ENCODE data around the gene PRAMEF5.
A peak's percentile ranks its signal among the peaks of the same experiment; 100 is the strongest.
"Not testable (repeated sequence)": the region's sequence is repeated elsewhere in the genome, so short reads cannot be mapped to it uniquely, and the experiment has no call there.

The PRAMEF5 gene

GRCh38 chr1:13253898-13254297 lies at the start of gene PRAMEF5:
PRAMEF5 (plus strand) TSS chr1:13254198; CDS start chr1:13259269, 5,071 bp downstream.
- FAIRE-seq: not testable (repeated sequence)

DNA sequence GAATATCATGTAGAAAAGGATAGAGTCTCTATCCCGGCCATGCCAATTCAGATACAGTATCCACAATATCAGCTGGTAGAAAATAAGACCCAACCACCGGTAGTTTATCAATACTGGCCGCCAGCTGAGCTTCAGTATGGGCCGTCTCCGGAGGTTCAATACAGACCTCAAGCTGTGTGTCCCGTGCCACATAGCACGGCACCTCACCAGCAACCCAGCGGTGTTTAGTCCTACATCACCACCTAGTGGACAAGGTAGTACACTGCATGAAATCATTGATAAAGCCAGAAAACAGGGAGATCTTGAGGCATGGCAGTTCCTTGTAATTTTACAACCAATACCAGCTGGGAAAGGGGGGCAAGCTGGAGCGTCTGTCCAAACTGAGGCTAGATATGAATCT lies 45.3 kb upstream of the PRAMEF5 start:
- not testable (repeated sequence) for FAIRE-seq

DNA sequence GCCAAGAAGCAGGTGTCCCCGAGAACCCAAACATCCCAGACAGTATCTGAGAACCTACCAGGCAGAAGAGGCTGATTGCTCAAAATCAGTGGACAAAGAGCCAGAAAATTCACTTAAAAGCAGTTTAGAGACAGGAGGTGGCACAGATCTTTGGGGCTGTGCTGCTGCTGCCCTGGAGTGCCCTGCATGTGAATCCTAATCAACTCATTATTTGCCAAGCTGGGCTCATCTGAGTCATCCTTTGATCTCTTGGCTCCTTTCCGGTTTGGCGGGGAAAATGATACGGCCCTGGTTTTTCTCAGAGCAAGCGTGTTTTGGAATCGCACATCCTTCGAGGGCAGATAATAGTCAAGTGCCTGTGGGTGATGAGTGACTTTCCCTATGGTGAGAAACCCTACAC lies 37.4 kb upstream of the PRAMEF5 start:
- FAIRE-seq: not testable (repeated sequence)

DNA sequence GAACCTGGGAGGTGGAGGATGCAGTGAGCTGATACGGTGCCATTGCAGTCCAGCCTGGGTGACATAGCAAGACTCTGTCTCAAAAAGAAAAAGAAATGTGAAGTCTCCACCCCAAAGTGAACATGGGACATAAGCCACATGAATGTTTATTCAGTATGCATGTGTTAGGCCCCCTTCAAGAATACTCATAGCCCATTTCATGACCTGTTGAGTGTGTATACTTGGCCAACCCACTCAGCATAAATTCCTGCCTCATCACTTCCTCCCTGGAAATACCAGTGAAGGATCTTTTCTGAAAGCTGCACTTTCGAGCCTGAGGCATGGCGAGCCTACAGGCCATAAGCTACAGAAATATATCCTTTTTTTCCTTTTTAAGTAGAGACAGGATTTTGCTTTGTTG lies 34.8 kb upstream of the PRAMEF5 start:
- FAIRE-seq: not testable (repeated sequence)

DNA sequence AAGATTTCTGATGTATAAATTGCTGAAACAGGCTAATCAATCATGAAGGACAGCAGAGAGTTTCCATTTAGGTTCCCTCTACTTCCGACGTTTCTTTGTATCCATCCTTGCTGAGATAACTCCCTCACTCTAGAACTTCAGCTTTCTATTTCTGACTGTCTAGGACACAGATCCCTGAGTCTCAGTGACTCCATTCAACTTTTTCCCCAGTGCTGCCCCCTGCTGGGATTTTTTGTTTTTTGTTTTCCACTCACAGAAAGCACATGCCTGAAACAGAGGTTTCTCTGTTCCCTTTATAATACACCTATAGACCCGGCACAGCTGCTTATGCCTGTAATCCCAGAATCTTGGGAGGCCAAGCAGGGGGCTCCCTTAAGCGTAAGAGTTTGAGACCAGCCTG lies 31.2 kb upstream of the PRAMEF5 start:
- not testable (repeated sequence) for FAIRE-seq

DNA sequence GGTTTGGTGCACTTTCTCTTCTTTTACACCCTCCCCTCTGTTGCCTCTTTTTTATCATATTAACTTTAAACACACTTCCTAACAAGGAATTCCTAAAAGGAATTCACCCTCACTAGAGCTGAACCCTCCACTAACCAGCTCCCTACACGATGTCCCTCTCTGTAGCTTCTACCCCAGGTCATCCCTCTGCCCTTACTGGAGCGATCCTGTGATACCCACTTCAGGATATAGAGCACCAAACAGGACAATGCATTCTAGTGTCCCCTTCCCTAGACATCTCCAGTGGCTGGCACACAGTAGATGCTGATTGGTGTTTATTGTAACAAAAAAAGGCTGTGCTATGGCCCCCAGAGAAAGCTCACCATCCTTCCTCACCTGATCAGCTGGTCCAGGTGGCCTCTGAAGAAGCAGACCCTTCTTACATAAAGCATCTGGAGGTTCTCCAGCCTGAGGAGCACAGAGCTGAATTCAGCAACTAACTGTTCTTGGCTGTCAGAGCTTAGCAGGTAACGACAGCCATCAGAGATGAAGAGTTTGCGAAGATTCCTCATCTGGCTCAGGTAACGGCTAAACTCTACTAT lies 29.4 kb upstream of the PRAMEF5 start:
- FAIRE-seq: no peak

GRCh38 chr1:13225675-13226204 lies 28.3 kb upstream of the PRAMEF5 start, which contains the start of gene PRAMEF18:
PRAMEF18 (minus strand) TSS chr1:13226154; CDS start chr1:13226106, 48 bp downstream.
- FAIRE-seq: not testable (repeated sequence)

DNA sequence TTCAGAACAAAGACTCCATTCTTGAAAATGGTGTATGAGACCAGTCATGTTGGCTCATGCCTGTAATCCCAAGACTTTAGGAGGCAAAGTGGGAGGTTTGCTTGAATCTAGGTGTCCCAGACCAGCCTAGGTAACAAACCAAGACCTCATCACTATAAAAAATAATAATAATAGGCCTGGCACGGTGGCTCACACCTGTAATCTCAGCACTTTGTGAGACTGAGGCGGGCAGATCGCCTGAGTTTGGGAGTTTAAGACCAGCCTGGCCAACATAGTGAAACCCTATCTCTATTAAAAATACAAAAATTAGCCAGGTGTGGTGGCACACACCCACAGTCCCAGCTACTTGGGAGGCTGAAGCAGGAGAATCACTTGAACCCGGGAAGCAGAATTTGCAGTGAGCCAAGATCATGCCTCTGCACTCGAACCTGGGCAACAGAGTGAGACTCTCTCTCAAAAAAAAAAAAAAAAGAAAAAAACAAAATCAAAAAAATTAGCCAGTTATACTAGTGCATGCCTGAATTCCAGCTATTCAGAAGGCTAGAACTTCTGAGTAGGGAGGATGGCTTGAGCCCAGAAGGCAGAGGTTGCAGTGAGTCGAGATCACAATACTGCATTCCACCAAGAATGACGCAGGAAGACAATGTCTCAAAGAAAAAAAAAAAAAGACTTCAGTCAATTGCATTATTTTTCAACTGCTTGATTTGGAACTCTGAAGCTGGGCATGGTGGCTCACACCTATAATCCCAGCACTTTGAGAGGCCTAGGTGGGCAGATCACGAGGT lies 26.5 kb upstream of the PRAMEF5 start:
- FAIRE-seq: not testable (repeated sequence)

DNA sequence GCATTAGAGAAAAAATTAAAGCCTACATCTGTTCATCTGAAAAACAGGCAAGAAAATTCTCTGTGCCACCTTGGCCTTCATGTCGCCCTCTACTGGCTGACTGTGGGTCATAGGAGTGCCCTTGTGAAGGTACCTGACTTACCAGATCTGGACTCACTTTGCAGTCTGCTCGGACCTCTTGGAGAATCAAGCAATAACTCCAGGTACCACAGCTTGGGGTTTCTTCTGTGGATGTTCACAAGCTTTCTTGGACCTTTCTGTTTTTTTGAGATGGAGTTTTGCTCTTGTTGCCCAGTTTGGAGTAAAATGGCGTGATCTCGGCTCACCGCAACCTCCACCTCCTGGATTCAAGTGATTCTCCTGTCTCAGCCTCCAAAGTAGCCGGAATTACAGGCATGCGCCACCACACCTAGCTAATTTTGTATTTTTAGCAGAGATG lies 25.6 kb upstream of the PRAMEF5 start:
- FAIRE-seq: no peak

DNA sequence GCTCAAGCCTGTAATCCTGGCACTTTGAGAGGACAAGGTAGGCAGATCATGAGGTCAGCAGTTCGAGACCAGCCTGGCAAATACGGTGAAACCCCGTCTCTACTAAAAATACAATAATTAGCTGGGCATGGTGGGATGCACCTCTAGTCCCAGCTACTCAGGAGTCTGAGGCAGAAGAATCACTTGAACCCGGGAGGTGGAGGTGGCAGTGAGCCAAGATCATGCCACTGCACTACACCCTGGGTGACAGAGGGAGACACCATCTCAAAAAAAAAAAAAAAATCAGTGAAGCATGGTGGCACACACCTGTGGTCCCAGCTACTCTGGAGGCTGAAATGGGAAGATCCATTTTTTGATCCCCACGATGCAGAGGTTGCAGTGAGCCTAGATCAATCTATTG lies 23.9 kb upstream of the PRAMEF5 start:
- FAIRE-seq: not testable (repeated sequence)

- not testable (repeated sequence) for FAIRE-seq
Observed at GRCh38 chr1:13230601-13231000, 23.4 kb upstream of the PRAMEF5 start.

DNA sequence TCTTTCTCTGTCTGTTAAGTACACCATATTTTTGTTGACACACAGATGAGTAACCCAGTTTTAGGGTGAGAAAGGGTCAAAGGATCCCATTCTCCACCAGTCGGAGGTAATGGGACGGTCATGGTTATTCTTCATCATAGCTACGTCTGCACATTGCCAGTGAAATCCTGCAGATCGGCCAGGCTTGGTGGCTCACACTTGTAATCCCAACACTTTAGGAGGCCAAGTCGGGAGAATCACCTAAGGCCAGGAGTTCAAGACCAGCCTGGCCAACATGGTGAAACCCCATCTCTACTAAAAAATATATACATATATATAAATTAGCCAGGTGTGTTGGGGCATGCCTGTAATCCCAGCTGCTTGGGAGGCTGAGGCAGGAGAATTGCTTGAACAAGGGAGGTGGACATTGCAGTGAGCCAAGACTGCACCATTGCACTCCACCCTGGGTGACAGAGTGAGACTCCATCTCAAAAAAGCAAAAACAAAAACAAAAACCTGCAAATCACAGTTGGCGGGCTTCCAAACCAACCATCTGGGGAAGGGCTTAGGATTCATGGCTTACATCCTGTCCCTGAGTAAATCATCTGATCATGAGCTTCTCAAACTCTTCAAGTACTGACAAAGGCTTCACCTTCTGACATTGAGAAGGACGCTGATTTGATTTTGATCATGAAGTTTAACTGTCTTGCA lies 22.8 kb upstream of the PRAMEF5 start:
- not testable (repeated sequence) for FAIRE-seq

GRCh38 chr1:13232056-13232455 lies 21.9 kb upstream of the PRAMEF5 start:
- FAIRE-seq: not testable (repeated sequence)

DNA sequence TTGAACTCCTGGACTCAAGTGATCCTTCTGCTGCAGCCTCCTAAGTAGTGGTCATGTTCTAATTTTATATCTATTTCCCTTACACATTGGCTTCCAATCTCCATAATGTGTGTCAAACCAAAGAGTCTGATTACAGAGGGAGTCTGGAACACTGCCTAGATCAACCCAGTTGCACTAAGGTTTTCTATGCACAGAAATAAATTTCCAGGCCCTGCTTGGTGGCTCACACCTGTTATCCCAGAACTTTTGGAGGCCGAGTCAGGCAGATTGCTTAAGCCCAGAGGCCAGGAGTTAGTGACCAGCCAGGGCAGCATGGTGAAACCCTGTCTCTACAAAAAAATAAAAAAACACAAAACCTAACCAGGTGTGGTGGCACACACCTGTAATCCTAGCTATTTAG lies 19.9 kb upstream of the PRAMEF5 start:
- FAIRE-seq: not testable (repeated sequence)

DNA sequence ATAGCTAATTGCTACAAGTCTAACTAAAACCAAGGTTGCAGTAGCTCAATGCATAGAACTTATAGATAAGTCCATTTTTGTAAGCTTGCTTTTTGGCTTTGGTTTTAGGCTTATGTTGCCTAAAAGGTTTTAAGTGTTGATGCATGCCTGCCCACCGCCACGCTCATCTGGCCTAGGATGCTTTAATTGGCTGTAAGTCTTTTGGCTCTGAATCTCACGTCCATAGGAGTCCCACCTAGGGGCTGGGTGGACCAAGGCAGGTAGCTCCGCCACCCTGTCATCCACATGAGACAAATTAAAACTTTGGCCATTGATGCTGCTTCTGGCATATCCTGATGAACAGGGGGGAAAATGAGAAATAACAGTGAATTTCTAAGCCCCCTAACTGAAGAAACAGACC lies 16.4 kb upstream of the PRAMEF5 start:
- FAIRE-seq: not testable (repeated sequence)

GRCh38 chr1:13239633-13240032 lies 14.4 kb upstream of the PRAMEF5 start:
- not testable (repeated sequence) for FAIRE-seq

GRCh38 chr1:13243536-13244263 lies 10.3 kb upstream of the PRAMEF5 start:
- not testable (repeated sequence) for FAIRE-seq

DNA sequence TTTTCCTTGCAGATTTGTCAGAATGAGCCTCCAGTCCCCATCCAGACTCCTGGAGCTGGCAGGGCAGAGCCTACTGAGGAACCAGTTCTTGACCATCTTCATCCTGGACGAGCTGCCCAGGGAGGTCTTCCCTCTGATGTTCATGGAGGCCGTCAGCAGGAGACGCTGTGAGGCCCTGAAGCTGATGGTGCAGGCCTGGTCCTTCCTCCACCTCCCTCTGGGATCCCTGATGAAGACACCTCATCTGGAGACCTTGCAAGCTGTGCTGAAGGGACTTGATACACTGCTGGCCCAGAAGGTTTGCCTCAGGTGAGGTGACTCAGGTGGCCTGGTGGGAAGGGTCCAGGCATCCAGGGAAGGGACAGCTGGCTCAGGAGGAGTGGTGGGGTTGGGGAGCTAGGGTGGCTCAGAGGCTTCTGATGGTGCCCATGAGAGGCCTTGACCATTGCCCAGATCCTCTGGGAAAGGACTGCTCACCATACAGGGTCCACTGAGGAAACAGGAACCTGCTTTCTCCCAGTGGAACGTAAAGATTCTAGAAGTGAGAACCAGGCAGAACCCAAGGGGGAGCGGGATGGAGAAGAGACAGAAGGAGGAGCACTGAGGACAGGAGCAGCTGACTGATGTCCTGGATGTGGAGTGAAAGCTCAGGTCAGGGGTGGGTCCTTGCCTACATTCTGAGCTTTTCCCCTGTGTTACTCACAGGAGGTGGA lies 8.0 kb upstream of the PRAMEF5 start:
- not testable (repeated sequence) for FAIRE-seq

- FAIRE-seq: not testable (repeated sequence)
Observed at GRCh38 chr1:13246554-13246871, 7.5 kb upstream of the PRAMEF5 start.

- not testable (repeated sequence) for FAIRE-seq
Observed at GRCh38 chr1:13247122-13247521, 6.9 kb upstream of the PRAMEF5 start.

GRCh38 chr1:13265124-13265523 lies 11.1 kb downstream of the PRAMEF5 start:
- FAIRE-seq: peak; percentile 21

GRCh38 chr1:13277016-13277415 lies 23.0 kb downstream of the PRAMEF5 start:
- not testable (repeated sequence) for FAIRE-seq

Data from endometrium (tissue), 2 donors.